ENCODE measurements around the gene GAB3.
A peak's percentile ranks its signal among the peaks of the same experiment; 100 is the strongest.

The GAB3 gene

DNA sequence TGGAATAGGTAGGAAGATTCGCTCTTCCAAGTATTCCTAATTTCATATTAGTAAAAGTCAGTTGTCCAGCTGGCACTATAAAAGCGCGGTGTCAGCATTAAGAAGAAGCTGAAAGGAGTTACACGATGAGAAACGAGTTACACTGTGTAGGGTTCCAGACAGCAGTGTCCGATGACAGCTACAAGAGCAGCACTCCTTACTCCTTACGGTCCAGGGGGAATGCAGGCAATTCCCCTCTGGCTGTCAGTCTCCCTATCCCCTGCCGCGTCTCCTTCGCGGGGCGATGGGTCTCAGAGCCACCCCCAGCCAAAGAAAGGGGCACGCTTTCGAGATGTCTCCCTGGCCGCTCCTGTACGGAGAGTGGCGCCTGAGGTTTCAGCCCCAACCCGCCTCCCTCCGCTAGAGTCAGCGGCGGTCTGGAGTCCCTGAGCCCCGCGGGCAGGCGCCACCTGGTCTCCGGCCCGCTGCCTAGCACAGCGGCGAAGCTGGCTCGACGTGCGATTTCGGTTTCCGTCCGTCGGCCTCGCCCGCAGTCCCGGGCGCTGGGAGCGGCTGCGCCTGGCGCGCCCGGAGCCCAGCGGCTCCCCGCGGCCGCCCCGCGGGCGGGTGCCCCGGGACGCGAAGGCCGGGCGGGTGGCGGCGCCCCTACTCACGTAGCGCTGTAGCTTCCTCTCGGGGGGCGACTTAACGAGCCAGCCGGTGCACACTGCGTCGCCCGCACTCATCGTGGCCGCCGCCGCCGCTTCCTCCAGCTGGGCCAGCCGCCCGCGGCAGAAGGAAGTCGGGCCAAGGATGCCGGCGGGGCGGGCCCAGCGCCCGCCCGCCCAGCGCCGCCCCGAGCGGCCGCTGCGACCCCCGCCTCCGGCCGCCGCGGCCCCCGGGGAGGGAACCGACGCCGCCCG lies at the start of gene GAB3:
Gene GAB3 (minus strand): TSS at position 777 of the 902 bp plus-strand sequence. CDS start 52 bp downstream, at position 725.
- H3K27ac ChIP-seq = no peak within 1 kb of the TSS
- no peak for TF ChIP-seq ZFX (IDR thresholded peaks at IDR 0.05; ENCODE audit: borderline replicate concordance)
- TF ChIP-seq, protein P1, sequence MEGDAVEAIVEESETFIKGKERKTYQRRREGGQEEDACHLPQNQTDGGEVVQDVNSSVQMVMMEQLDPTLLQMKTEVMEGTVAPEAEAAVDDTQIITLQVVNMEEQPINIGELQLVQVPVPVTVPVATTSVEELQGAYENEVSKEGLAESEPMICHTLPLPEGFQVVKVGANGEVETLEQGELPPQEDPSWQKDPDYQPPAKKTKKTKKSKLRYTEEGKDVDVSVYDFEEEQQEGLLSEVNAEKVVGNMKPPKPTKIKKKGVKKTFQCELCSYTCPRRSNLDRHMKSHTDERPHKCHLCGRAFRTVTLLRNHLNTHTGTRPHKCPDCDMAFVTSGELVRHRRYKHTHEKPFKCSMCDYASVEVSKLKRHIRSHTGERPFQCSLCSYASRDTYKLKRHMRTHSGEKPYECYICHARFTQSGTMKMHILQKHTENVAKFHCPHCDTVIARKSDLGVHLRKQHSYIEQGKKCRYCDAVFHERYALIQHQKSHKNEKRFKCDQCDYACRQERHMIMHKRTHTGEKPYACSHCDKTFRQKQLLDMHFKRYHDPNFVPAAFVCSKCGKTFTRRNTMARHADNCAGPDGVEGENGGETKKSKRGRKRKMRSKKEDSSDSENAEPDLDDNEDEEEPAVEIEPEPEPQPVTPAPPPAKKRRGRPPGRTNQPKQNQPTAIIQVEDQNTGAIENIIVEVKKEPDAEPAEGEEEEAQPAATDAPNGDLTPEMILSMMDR (IDR thresholded peaks at IDR 0.05) = no peak

GRCh38 chrX:154799556-154800348 lies 48.9 kb upstream of the GAB3 start:
- peak overlapping the region; percentile 83 for H3K27ac ChIP-seq
- TF ChIP-seq ZFX (IDR thresholded peaks at IDR 0.05; ENCODE audit: borderline replicate concordance) = no peak
- TF ChIP-seq, protein P1 (IDR thresholded peaks at IDR 0.05) = no peak

- TF ChIP-seq ZFX (IDR thresholded peaks at IDR 0.05; ENCODE audit: borderline replicate concordance) = no peak
- TF ChIP-seq, protein P1 (IDR thresholded peaks at IDR 0.05) = no peak
- H3K27ac ChIP-seq = no peak overlapping the region
Measured at GRCh38 chrX:154797006-154797405, 46.1 kb upstream of the GAB3 start.

GRCh38 chrX:154795016-154795415 lies 44.1 kb upstream of the GAB3 start:
- no peak overlapping the region for H3K27ac ChIP-seq
- no peak for TF ChIP-seq ZFX (IDR thresholded peaks at IDR 0.05; ENCODE audit: borderline replicate concordance)
- TF ChIP-seq, protein P1 (IDR thresholded peaks at IDR 0.05) = no peak

GRCh38 chrX:154793084-154793795 lies 42.4 kb upstream of the GAB3 start:
- TF ChIP-seq, protein P1 (IDR thresholded peaks at IDR 0.05) = no peak
- no peak for TF ChIP-seq ZFX (IDR thresholded peaks at IDR 0.05; ENCODE audit: borderline replicate concordance)

DNA sequence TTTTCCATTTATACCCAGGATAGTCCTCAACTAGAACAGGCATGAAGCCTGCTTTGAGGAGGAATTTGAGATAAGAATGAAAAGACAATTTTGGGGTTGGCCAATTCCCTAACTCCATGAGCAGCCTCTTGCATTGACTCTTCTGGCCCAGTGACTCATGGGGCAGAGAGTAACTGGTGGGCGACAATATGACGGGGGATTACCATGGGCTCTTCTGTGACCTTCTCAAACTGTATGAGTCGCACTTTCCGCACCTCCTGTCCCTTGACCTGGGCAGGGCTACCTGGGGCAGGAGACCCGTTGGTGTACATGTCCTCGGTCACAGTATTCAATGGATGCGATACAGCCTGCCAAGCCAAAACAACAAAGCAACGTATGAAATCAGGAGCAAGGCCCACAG lies 41.1 kb upstream of the GAB3 start:
- no peak overlapping the region for H3K27ac ChIP-seq
- TF ChIP-seq ZFX (IDR thresholded peaks at IDR 0.05; ENCODE audit: borderline replicate concordance) = no peak
- TF ChIP-seq, protein P1 (IDR thresholded peaks at IDR 0.05) = no peak

More at GRCh38 chrX:154793084-154793795, 42.4 kb upstream of the GAB3 start:
- H3K27ac ChIP-seq = no peak overlapping the region

All from 22Rv1 (cell line).